ENCODE results near the gene OCA2.
"Not testable (repeated sequence)": the region's sequence is repeated elsewhere in the genome, so short reads cannot be mapped to it uniquely, and the experiment has no call there.

OCA2 gene

DNA sequence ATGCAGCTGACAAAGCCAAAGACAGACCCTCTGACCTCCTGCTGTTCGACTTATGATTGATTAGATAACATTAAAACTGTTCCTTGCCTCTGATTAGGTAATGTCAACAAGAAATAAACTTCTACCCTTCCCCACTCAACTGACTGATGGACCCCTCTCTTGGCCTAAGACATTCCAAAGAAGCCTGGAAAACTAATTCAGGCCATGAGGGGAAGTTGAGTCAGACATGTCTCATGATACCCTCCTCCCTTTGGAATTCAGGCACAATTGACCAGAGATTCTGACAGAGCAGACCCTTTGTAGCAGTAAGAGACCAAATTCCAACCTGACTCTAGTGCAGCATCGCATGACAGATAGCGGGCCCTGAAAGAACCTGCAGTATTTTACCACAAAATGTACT lies 354.5 kb downstream of the OCA2 start:
- H3K4me3 ChIP-seq (ENCODE audit: low read depth, low read length): no peak overlapping the region

DNA sequence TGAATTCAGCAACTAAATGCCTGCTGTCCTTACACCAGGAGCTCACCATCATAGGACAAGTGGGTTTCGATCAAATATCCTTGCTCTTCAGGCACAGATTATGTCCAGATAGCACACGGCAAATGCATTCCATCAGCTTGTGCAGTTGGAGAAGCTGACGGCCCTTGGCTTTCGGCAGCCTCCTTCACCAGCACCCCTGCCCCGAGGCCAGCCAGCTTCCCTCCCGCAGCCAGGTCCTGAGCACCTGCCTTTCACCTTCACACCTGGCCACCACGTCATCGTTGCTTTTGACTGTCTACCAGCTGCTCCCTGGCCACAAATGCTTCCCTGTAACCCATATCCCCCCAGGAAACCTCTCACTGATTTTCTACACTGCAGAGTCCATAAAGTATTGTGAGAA lies 355.5 kb downstream of the OCA2 start:
- no peak overlapping the region for H3K4me3 ChIP-seq (ENCODE audit: low read depth, low read length)

GRCh38 chr15:27742751-27743477 lies 356.2 kb downstream of the OCA2 start:
- no peak overlapping the region for H3K4me3 ChIP-seq (ENCODE audit: low read depth, low read length)

DNA sequence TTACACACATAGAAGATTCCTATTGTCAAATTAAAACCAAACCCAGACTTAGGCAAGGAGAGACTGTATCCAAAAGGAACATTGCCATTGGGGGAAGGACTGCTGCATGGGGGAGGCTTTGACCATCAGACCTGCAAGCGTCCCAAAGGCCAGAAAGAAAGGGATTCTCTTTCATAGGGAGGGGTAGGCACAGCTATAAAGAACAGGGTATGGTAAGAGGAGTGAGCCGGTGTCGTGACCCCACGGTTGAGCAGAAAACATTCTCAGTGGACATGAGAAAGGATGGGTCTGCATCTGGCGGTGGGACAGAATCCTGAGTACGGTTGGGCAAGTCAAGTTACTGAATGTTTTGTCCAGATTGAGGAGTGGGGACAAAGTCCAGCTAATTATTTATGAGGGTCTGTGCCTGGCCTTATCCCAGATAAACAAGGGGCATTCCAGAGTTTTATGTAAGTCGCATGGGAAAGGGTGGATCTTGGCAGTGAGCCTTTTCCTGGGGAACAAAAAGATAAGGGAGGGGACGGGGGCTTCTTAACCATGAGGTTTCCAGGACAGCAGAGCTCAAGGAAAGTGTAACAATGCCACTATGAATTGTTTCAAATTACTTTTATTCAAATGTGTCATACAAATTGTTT lies 357.8 kb downstream of the OCA2 start:
- H3K4me3 ChIP-seq (ENCODE audit: low read depth, low read length): no peak overlapping the region

- H3K4me3 ChIP-seq (ENCODE audit: low read depth, low read length): no peak overlapping the region
Measured at GRCh38 chr15:27734785-27735495, 364.2 kb downstream of the OCA2 start.

- H3K4me3 ChIP-seq (ENCODE audit: low read depth, low read length): no peak overlapping the region
Measured at GRCh38 chr15:27731776-27732175, 367.3 kb downstream of the OCA2 start.

GRCh38 chr15:27730868-27731267 lies 368.2 kb downstream of the OCA2 start:
- no peak overlapping the region for H3K4me3 ChIP-seq (ENCODE audit: low read depth, low read length)

DNA sequence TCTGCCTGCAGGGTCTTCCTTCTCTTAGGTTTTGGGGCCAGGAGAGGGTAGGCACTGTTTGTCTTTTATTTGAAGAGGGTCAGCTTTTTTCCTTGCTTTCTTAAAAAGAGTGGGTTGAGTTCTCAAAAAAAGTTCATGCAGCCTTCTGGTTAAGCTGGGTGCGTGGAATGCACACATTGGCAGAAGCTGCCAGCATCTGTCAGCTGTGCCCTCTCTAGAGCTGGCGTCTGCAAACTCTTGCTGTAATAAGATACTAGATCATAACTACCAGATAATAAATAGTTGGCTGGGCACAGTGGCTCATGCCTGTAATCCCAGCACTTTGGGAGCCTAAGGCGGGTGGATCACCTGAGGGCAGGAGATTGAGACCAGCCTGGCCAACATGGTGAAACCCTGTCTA lies 373.4 kb downstream of the OCA2 start:
- no peak overlapping the region for H3K4me3 ChIP-seq (ENCODE audit: low read depth, low read length)

- no peak overlapping the region for H3K4me3 ChIP-seq (ENCODE audit: low read depth, low read length)
Measured at GRCh38 chr15:27723821-27724220, 375.3 kb downstream of the OCA2 start.

GRCh38 chr15:27722102-27722501 lies 377.0 kb downstream of the OCA2 start:
- no peak overlapping the region for H3K4me3 ChIP-seq (ENCODE audit: low read depth, low read length)

DNA sequence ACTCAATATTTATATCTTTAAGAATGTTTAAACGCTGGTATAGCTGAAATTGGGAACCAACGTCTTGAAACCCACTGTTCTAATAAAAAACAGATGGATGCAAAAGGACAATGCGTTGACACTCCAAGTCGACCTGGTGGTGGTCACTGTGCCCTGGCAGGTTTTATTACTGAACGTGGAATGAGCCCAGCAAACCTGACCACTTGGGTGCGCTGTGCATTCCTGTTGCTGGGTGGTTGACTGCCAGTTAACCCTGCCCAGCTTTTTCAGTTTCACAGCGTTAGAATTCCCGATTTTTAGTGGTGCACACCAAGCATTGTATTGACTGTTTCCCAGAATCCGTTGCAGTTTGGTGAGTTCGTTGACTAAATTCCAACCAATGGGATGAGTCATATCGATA lies 384.4 kb downstream of the OCA2 start:
- no peak overlapping the region for H3K4me3 ChIP-seq (ENCODE audit: low read depth, low read length)

GRCh38 chr15:27713850-27714249 lies 385.3 kb downstream of the OCA2 start:
- not testable (repeated sequence) for H3K4me3 ChIP-seq (ENCODE audit: low read depth, low read length)

DNA sequence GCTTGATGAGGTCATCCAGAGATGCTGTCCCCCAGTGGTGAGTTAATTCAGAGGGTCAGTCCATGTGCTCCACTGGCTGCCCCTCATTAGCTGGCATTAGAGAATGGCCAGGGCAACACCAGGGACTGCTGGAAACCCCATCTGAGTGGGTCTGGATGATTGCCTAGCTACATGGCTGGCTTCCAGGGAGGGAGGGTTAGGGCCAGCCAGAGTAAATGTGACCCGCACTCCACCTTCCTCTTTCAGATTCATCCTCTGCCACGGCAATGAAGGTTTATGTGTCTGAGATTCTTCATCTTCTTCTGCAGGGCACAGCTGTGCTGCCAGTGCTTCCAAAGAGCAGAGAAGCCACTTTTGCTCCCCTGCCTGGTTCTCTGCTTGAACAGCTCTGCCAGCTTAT lies 391.9 kb downstream of the OCA2 start:
- no peak overlapping the region for H3K4me3 ChIP-seq (ENCODE audit: low read depth, low read length)

DNA sequence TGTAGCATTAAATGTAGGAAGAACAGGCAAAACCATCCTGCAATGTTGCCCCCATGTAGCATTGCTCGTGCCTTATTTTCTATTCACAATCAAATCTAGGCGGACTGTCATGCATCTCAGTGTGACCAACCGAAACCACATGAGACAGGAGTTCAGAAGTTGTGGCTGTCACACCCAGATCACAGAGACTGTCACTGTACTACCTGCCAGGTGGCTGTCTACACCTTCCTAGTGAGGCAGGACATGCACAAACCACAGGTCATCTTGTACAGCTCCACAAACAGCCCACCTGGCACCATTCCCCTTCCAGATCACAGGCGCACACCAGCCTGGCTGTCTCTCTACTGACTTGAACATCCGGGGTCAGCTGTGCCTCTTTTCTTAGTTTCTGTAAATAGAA lies 392.8 kb downstream of the OCA2 start:
- H3K4me3 ChIP-seq (ENCODE audit: low read depth, low read length): no peak overlapping the region

DNA sequence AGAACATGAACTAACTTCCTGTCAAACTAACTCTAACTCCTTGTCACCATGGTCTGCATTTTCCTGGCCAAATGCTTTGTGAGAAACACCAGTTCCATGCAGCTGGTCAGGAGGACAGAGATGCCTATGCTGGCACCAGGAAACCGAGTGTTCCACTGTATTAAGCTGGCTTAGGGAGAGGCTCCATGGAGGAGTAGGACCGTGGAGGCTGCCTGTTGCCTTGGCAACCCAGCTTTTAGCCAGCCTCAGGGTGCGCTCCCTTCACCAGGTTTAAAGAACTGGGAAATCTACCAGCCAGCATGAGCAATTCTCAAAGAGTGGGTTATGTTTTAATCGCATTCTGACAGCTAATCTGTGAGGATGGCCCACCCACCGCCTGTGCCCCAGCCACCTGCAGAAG lies 394.1 kb downstream of the OCA2 start:
- no peak overlapping the region for H3K4me3 ChIP-seq (ENCODE audit: low read depth, low read length)
